NCI-H510A (cell line): Measurements from ENCODE around the gene BMP5.

ENCODE experiments used
- DNase-seq: peaks from one replicate; lab custom pipeline; 2025; lab: John Stamatoyannopoulos, UW

BMP5 gene

GRCh38 chr6:55872866-55873265 lies 2.5 kb downstream of the BMP5 start:
- DNase-seq, result no peak

- no peak for DNase-seq
These were observed 5.1 kb downstream of the BMP5 start for GRCh38 chr6:55870181-55870813.

GRCh38 chr6:55869674-55870073 lies 5.7 kb downstream of the BMP5 start:
- no peak for DNase-seq

- peak; percentile 24 for DNase-seq
These were observed 6.5 kb downstream of the BMP5 start for GRCh38 chr6:55868771-55869479.

- DNase-seq, result no peak
These were observed 7.2 kb downstream of the BMP5 start for GRCh38 chr6:55868176-55868575.

GRCh38 chr6:55866128-55866527 lies 9.3 kb downstream of the BMP5 start:
- DNase-seq, result no peak

- no peak for DNase-seq
These were observed 22.1 kb downstream of the BMP5 start for GRCh38 chr6:55853008-55854001.

- no peak for DNase-seq
These were observed 34.0 kb downstream of the BMP5 start for GRCh38 chr6:55841341-55841740.

GRCh38 chr6:55839080-55839479 lies 36.3 kb downstream of the BMP5 start:
- DNase-seq, result no peak

GRCh38 chr6:55836945-55837344 lies 38.4 kb downstream of the BMP5 start:
- DNase-seq, result no peak

GRCh38 chr6:55836481-55836880 lies 38.9 kb downstream of the BMP5 start:
- no peak for DNase-seq

- DNase-seq, result no peak
These were observed 40.2 kb downstream of the BMP5 start for GRCh38 chr6:55835220-55835619.

- DNase-seq, result no peak
These were observed 42.1 kb downstream of the BMP5 start for GRCh38 chr6:55833284-55833683.

GRCh38 chr6:55827818-55828522 lies 47.4 kb downstream of the BMP5 start:
- no peak for DNase-seq

- no peak for DNase-seq
These were observed 48.4 kb downstream of the BMP5 start for GRCh38 chr6:55826941-55827340.

- DNase-seq, result no peak
These were observed 49.9 kb downstream of the BMP5 start for GRCh38 chr6:55825402-55826051.

- no peak for DNase-seq
These were observed 52.6 kb downstream of the BMP5 start for GRCh38 chr6:55822815-55823214.

GRCh38 chr6:55822005-55822404 lies 53.4 kb downstream of the BMP5 start:
- no peak for DNase-seq

GRCh38 chr6:55820696-55821095 lies 54.7 kb downstream of the BMP5 start:
- DNase-seq, result no peak

GRCh38 chr6:55819811-55820210 lies 55.6 kb downstream of the BMP5 start:
- DNase-seq, result no peak

- no peak for DNase-seq
These were observed 56.9 kb downstream of the BMP5 start for GRCh38 chr6:55818482-55818881.

- DNase-seq, result no peak
These were observed 62.9 kb downstream of the BMP5 start for GRCh38 chr6:55812509-55812908.
